HS-27A (cell line): ENCODE measurements around the gene KAZN.

Source experiments
- DNase-seq: peaks from one replicate; pipeline ENCODE4 v3.0.0-alpha.2; 2012; ENCODE audit warnings: low read depth, missing footprints

The KAZN gene

GRCh38 chr1:14677292-14677971, 78.9 kb downstream of the KAZN start:
- no peak for DNase-seq

GRCh38 chr1:14678011-14678638, 79.6 kb downstream of the KAZN start:
- DNase-seq = no peak

- DNase-seq = no peak
Observed at GRCh38 chr1:14679027-14679688, 80.7 kb downstream of the KAZN start.

- DNase-seq = no peak
Observed at GRCh38 chr1:14681182-14681581, 82.7 kb downstream of the KAZN start.

GRCh38 chr1:14682941-14683621, 84.6 kb downstream of the KAZN start:
- no peak for DNase-seq

- no peak for DNase-seq
Observed at GRCh38 chr1:14685078-14685477, 86.6 kb downstream of the KAZN start.

GRCh38 chr1:14686701-14687100, 88.2 kb downstream of the KAZN start:
- no peak for DNase-seq

GRCh38 chr1:14687147-14687546, 88.7 kb downstream of the KAZN start:
- no peak for DNase-seq

- DNase-seq = no peak
Observed at GRCh38 chr1:14689996-14690615, 91.6 kb downstream of the KAZN start.

GRCh38 chr1:14693949-14694348, 95.5 kb downstream of the KAZN start:
- DNase-seq = no peak

GRCh38 chr1:14694589-14694988, 96.1 kb downstream of the KAZN start:
- DNase-seq = no peak

- no peak for DNase-seq
Observed at GRCh38 chr1:14696761-14697160, 98.3 kb downstream of the KAZN start.

GRCh38 chr1:14697353-14697752, 98.9 kb downstream of the KAZN start:
- no peak for DNase-seq

GRCh38 chr1:14698314-14698713, 99.8 kb downstream of the KAZN start:
- no peak for DNase-seq

- DNase-seq = no peak
Observed at GRCh38 chr1:14699620-14700019, 101.1 kb downstream of the KAZN start.

GRCh38 chr1:14704846-14705245, 106.4 kb downstream of the KAZN start:
- DNase-seq = no peak

- no peak for DNase-seq
Observed at GRCh38 chr1:14705824-14706223, 107.3 kb downstream of the KAZN start.

- DNase-seq = no peak
Observed at GRCh38 chr1:14706631-14707030, 108.1 kb downstream of the KAZN start.

GRCh38 chr1:14707531-14708445, 109.3 kb downstream of the KAZN start:
- no peak for DNase-seq

GRCh38 chr1:14710331-14710730, 111.8 kb downstream of the KAZN start:
- no peak for DNase-seq

GRCh38 chr1:14712136-14712535, 113.7 kb downstream of the KAZN start:
- DNase-seq = no peak
